IMR-90 (cell line): Measurements from ENCODE around the gene GORASP1. TPM values are rescaled to one million over a fixed set of nuclear protein-coding genes. Genes with fewer than 3 reads are reported as not detected.

ENCODE experiments used
- ATAC-seq: fragments of 200-7000 bp; cut with Tn5 transposase; 2 replicates; pipeline ENCODE4 v1.9.1; 2020; ENCODE audit warnings: low read depth, mild to moderate bottlenecking, moderate library complexity
- BruUV-seq: library from RNA; stranded (reverse); fragments of 400-500 nt; replicated peaks from 2 replicates; lab custom pipeline; 2021; lab: Mats Ljungman, UMichigan
- CTCF ChIA-PET: fragments of 300-600 bp; formaldehyde crosslinking; extraction: SDS; loops from one replicate; lab custom pipeline; 2021; ENCODE audit warnings: antibody characterized with exemption; lab: Yijun Ruan, JAX
- POLR2A ChIA-PET: fragments of 300-600 bp; sonication (Branson Sonifier 250); formaldehyde crosslinking; loops from one replicate; lab custom pipeline; 2022; ENCODE audit warnings: antibody characterized with exemption; ENCODE audit not compliant: unreplicated experiment; lab: Charles Lee
- DNase-seq: peaks from one replicate; pipeline ENCODE4 v3.0.0; 2013
- H2AFZ ChIP-seq: replicated peaks from 2 replicates; pipeline ENCODE3; 2013; ENCODE audit warnings: low read length, mild to moderate bottlenecking; ENCODE audit not compliant: poor library complexity
- H2AK5ac ChIP-seq: 2 replicates; pipeline ENCODE4 v1.6.1; 2013; ENCODE audit warnings: low read depth, low read length, inconsistent platforms
- H2AK9ac ChIP-seq: replicated peaks from 2 replicates; pipeline ENCODE3; 2013; ENCODE audit warnings: mild to moderate bottlenecking, low read depth, low read length, moderate library complexity; ENCODE audit not compliant: poor library complexity
- H2BK120ac ChIP-seq: 2 replicates; pipeline ENCODE4 v1.6.1; 2013; ENCODE audit warnings: low read depth, low read length, inconsistent platforms
- H2BK15ac ChIP-seq: 3 replicates; pipeline ENCODE4 v1.6.1; 2013; ENCODE audit warnings: low read depth, low read length, inconsistent platforms
- H2BK20ac ChIP-seq: 2 replicates; pipeline ENCODE4 v1.6.1; 2013; ENCODE audit warnings: low read depth, mild to moderate bottlenecking, inconsistent platforms, low read length, moderate library complexity
- H2BK5ac ChIP-seq: 2 replicates; pipeline ENCODE4 v1.6.1; 2013; ENCODE audit warnings: mild to moderate bottlenecking, low read depth, low read length, inconsistent platforms; ENCODE audit not compliant: poor library complexity, severe bottlenecking
- H3K14ac ChIP-seq: replicated peaks from 2 replicates; pipeline ENCODE4 v1.6.1; 2013; ENCODE audit warnings: low read depth, low read length, inconsistent platforms
- H3K18ac ChIP-seq: 2 replicates; pipeline ENCODE4 v1.6.1; 2013; ENCODE audit warnings: low read depth, low read length, control low read depth
- H3K23ac ChIP-seq: 2 replicates; pipeline ENCODE4 v1.6.1; 2013; ENCODE audit warnings: low read depth, low read length, inconsistent platforms
- H3K27ac ChIP-seq: 2 replicates; pipeline ENCODE4 v1.5.1; 2013; ENCODE audit warnings: mild to moderate bottlenecking, control low read depth, low read length; ENCODE audit not compliant: insufficient read depth
- H3K27me3 ChIP-seq: 2 replicates; pipeline ENCODE4 v1.6.1; 2013; ENCODE audit warnings: low read length; ENCODE audit not compliant: control insufficient read depth, insufficient read depth
- H3K36me3 ChIP-seq: 2 replicates; pipeline ENCODE4 v1.6.1; 2013; ENCODE audit warnings: low read length, mixed read lengths; ENCODE audit not compliant: control insufficient read depth, insufficient read depth
- H3K4ac ChIP-seq: 2 replicates; pipeline ENCODE4 v1.6.1; 2013; ENCODE audit warnings: low read depth, low read length, inconsistent platforms
- H3K4me1 ChIP-seq: 2 replicates; pipeline ENCODE4 v1.6.1; 2013; ENCODE audit warnings: low read length, mixed read lengths; ENCODE audit not compliant: control insufficient read depth, insufficient read depth
- H3K4me2 ChIP-seq: 2 replicates; pipeline ENCODE4 v1.6.1; 2013; ENCODE audit warnings: low read depth, mild to moderate bottlenecking, control low read depth, low read length, moderate library complexity
- H3K4me3 ChIP-seq: 2 replicates; pipeline ENCODE4 v1.5.1; 2013; ENCODE audit warnings: low read depth, mild to moderate bottlenecking, control low read depth, low read length, moderate library complexity; ENCODE audit not compliant: insufficient read depth
- H3K56ac ChIP-seq: 2 replicates; pipeline ENCODE4 v1.6.1; 2013; ENCODE audit warnings: low read length, inconsistent platforms; ENCODE audit not compliant: insufficient read depth; ENCODE audit errors: extremely low read depth
- H3K79me1 ChIP-seq, 2 experiments: 2 replicates each; pipeline ENCODE4 v1.6.1; 2013; ENCODE audit warnings: low read length in 2 of 2, inconsistent platforms in 1 of 2, low read depth in 1 of 2
- H3K9ac ChIP-seq: 2 replicates; pipeline ENCODE4 v1.6.1; 2013; ENCODE audit warnings: low read depth, low read length, control low read depth
- H3K9me1 ChIP-seq: 2 replicates; pipeline ENCODE4 v1.6.1; 2013; ENCODE audit warnings: low read length, inconsistent platforms; ENCODE audit not compliant: insufficient read depth
- H3K9me3 ChIP-seq: 2 replicates; pipeline ENCODE4 v1.6.1; 2013; ENCODE audit warnings: low read length; ENCODE audit not compliant: control insufficient read depth, insufficient read depth
- H4K20me1 ChIP-seq: 2 replicates; pipeline ENCODE4 v1.6.1; 2013; ENCODE audit warnings: low read length, inconsistent platforms; ENCODE audit not compliant: insufficient read depth
- H4K5ac ChIP-seq: 2 replicates; pipeline ENCODE4 v1.6.1; 2013; ENCODE audit warnings: mild to moderate bottlenecking, low read depth, low read length, control low read depth
- H4K8ac ChIP-seq, 2 experiments: 2 replicates each; pipeline ENCODE4 v1.6.1; 2013; ENCODE audit warnings: low read depth in 2 of 2, low read length in 2 of 2, control low read depth in 1 of 2, inconsistent platforms in 1 of 2
- H4K91ac ChIP-seq: 2 replicates; pipeline ENCODE4 v1.6.1; 2013; ENCODE audit warnings: low read depth, low read length, inconsistent platforms; ENCODE audit not compliant: insufficient read depth
- MXI1 ChIP-seq: IDR thresholded peaks from 2 replicates; pipeline ENCODE4 v1.6.1; 2012; ENCODE audit warnings: low read depth, mild to moderate bottlenecking, low read length, moderate library complexity, borderline replicate concordance
- POLR2A ChIP-seq: IDR thresholded peaks from 2 replicates; pipeline ENCODE4 v1.6.1; 2012; ENCODE audit warnings: mild to moderate bottlenecking, low read depth, low read length
- WGBS, 2 experiments: methylation state at CpG; one replicate each; pipeline versions ENCODE4 v1.1.5 to v1.1.7; 2013; ENCODE audit warnings: missing lambda C conversion rate in 2 of 2; ENCODE audit not compliant: insufficient read length in 1 of 2; ENCODE audit errors: extremely low coverage in 2 of 2; 5-methylcytosine and 5-hydroxymethylcytosine counted together
- dilution Hi-C: fragments of 300-500 bp; cut with HindIII; formaldehyde crosslinking; loops from one replicate; pipeline ENCODE4 v1.14.3; 2018; ENCODE audit warnings: low sequenced_read_pairs; ENCODE audit not compliant: unreplicated experiment
- in situ Hi-C: fragments of 300-500 bp; cut with MboI; formaldehyde crosslinking; loops from 3 replicates; pipeline ENCODE4 v1.14.3; 2019; ENCODE audit warnings: low sequenced_read_pairs, inconsistent platforms, mixed read lengths
- intact Hi-C: fragments of 100-400 bp; cut with micrococcal nuclease; formaldehyde crosslinking; loops from 2 replicates; pipeline ENCODE4 v1.10.0; 2022
- polyA plus RNA-seq, 3 experiments: library from polyadenylated mRNA; depleted of rRNA; stranded (reverse); fragments of >200 nt; gene quantifications; 2 replicates each; pipeline ENCODE4 v1.2.3, GENCODE V29; 2012; ENCODE audit warnings: low replicate concordance in 1 of 3
- total RNA-seq: library from RNA; depleted of rRNA; stranded (reverse); fragments of >200 nt; gene quantifications from 2 replicates; pipeline ENCODE4 v1.2.3, GENCODE V29; 2012

GORASP1 gene
- total and polyA plus RNA-seq, 2 of the 4 experiments (the other 2 are of a cell fraction) = 35.0 to 56.6 TPM

- Histone ChIP-seq H3K79me1 (peaks cover 6 to 39% of the 10 kb centered on the region in 2 experiments), H2AK5ac (no peak overlapping the region), H3K27ac (no peak overlapping the region), H3K56ac (no peak overlapping the region), H2AFZ (no peak overlapping the region), H2BK120ac (no peak overlapping the region), H3K18ac (no peak overlapping the region), H3K4me1 (peaks cover 23% of the 10 kb centered on the region), H4K8ac (no peak overlapping the region), H3K36me3 (peaks cover 16% of the 10 kb centered on the region), H3K9ac (no peak overlapping the region), H3K9me1 (peaks cover 24% of the 10 kb centered on the region), H4K20me1 (peaks cover 46% of the 10 kb centered on the region), H3K27me3 (no peaks in the 10 kb centered on the region), H3K9me3 (no peaks in the 10 kb centered on the region), H4K5ac (no peak overlapping the region), H2BK15ac (no peak overlapping the region), H3K4me3 (no peak overlapping the region), H4K91ac (no peak overlapping the region), H3K4me2 (no peak overlapping the region), H2BK5ac (no peak overlapping the region), H3K14ac (no peak overlapping the region), H2BK20ac (no peak overlapping the region), H3K4ac (no peak overlapping the region), H2AK9ac (no peak overlapping the region), H3K23ac (no peak overlapping the region)
- WGBS, 2 experiments = 98% methylated on average over 14 of the region's 18 CpGs; no CpG with 5 or more reads in 1 of the 2 experiments
- dilution Hi-C loops (no loop called here), in situ Hi-C loops (no loop called here), intact Hi-C loops (no loop called here)
- no TSS peak for BruUV-seq
- DNase-seq (no peak), ATAC-seq (no peak)
- TF ChIP-seq MXI1 (no peak), POLR2A (0 out of 2 replicates have a peak, but pooled peaks have one; percentile 9)
- CTCF ChIA-PET = no interaction called here
- POLR2A ChIA-PET = no interaction called here
These were observed 30.1 kb upstream of the GORASP1 start for GRCh38 chr3:39137435-39137936.
